ENCODE results near the gene FOXS1.
A peak's percentile ranks its signal among the peaks of the same experiment; 100 is the strongest.

FOXS1 gene

GRCh38 chr20:31845300-31845863 lies at the start of gene FOXS1:
Gene FOXS1, minus strand, starts transcription at chr20:31845604. Its CDS starts 62 bp downstream, at chr20:31845542.
- DNase-seq = no peak

- no peak for DNase-seq
Observed at GRCh38 chr20:31890646-31891045, 45.2 kb upstream of the FOXS1 start.

GRCh38 chr20:31883829-31884228 lies 38.4 kb upstream of the FOXS1 start:
- no peak for DNase-seq

- DNase-seq = no peak
Observed at GRCh38 chr20:31881945-31882344, 36.5 kb upstream of the FOXS1 start.

GRCh38 chr20:31879143-31879987 lies 34.0 kb upstream of the FOXS1 start:
- peak; percentile 63 for DNase-seq

GRCh38 chr20:31877684-31878083 lies 32.3 kb upstream of the FOXS1 start:
- DNase-seq = no peak

GRCh38 chr20:31875671-31876070 lies 30.3 kb upstream of the FOXS1 start:
- no peak for DNase-seq

- DNase-seq = no peak
Observed at GRCh38 chr20:31872406-31872805, 27.0 kb upstream of the FOXS1 start.

GRCh38 chr20:31871618-31871954 lies 26.2 kb upstream of the FOXS1 start:
- no peak for DNase-seq

GRCh38 chr20:31870726-31871617 lies 25.6 kb upstream of the FOXS1 start:
- DNase-seq = no peak

- no peak for DNase-seq
Observed at GRCh38 chr20:31869942-31870725, 24.7 kb upstream of the FOXS1 start, which contains the start of the genes DUSP15 and TTLL9. Gene DUSP15, minus strand, starts transcription at chr20:31870527. Its CDS starts 190 bp downstream, at chr20:31870337. Gene TTLL9, plus strand, starts transcription at chr20:31870634. Its CDS starts 493 bp downstream, at chr20:31871127.

- no peak for DNase-seq
Observed at GRCh38 chr20:31869673-31869941, 24.2 kb upstream of the FOXS1 start.

- no peak for DNase-seq
Observed at GRCh38 chr20:31868853-31869672, 23.7 kb upstream of the FOXS1 start.

- DNase-seq = no peak
Observed at GRCh38 chr20:31866221-31866620, 20.8 kb upstream of the FOXS1 start.

- no peak for DNase-seq
Observed at GRCh38 chr20:31864521-31865400, 19.4 kb upstream of the FOXS1 start.

GRCh38 chr20:31863296-31864085 lies 18.1 kb upstream of the FOXS1 start:
- no peak for DNase-seq

- DNase-seq = no peak
Observed at GRCh38 chr20:31862506-31862905, 17.1 kb upstream of the FOXS1 start.

GRCh38 chr20:31862157-31862470 lies 16.7 kb upstream of the FOXS1 start:
- no peak for DNase-seq

- no peak for DNase-seq
Observed at GRCh38 chr20:31861385-31862156, 16.2 kb upstream of the FOXS1 start.

- DNase-seq = no peak
Observed at GRCh38 chr20:31861135-31861384, 15.7 kb upstream of the FOXS1 start.

Data from NCI-H1436 treated with DMSO at 0.1 percent for 48 hours (cell line).